Kidney (tissue), 14 donors: ENCODE results near the gene PRDX1. TPM values are rescaled to one million over a fixed set of nuclear protein-coding genes. Genes with fewer than 3 reads are reported as not detected.
"Not testable (repeated sequence)": the region's sequence is repeated elsewhere in the genome, so short reads cannot be mapped to it uniquely, and the experiment has no call there.

Experiments used
- DNase-seq, 5 donors: peaks; one replicate each; pipeline ENCODE4 v3.0.0-alpha.2; 2013 to 2020
- FAIRE-seq: peaks from 2 replicates; lab custom pipeline; 2012; peaks lifted over from hg19 to GRCh38; lab: Jason Lieb, UNC
- H3K27ac ChIP-seq, 2 donors: one replicate each; pipeline ENCODE4 v1.7.0; 2013; ENCODE audit warnings: low read depth in 2 of 2, low read length in 2 of 2, inconsistent platforms in 1 of 2
- H3K27me3 ChIP-seq: one replicate; pipeline ENCODE4 v1.7.1; 2013; ENCODE audit warnings: low read length, inconsistent platforms; ENCODE audit not compliant: control insufficient read depth, insufficient read depth
- H3K36me3 ChIP-seq, 3 donors: one replicate each; pipeline versions ENCODE4 v1.7.0 to v1.7.1; 2013; ENCODE audit warnings: low read length in 3 of 3, control low read depth in 1 of 3, inconsistent platforms in 1 of 3; ENCODE audit not compliant: insufficient read depth in 3 of 3, control insufficient read depth in 2 of 3
- H3K4me1 ChIP-seq, 3 donors: one replicate each; pipeline versions ENCODE4 v1.7.0 to v1.7.1; 2013; ENCODE audit warnings: low read length in 3 of 3, inconsistent platforms in 1 of 3, low read depth in 1 of 3; ENCODE audit not compliant: control insufficient read depth in 2 of 3, insufficient read depth in 2 of 3
- H3K4me3 ChIP-seq, 3 donors: one replicate each; pipeline versions ENCODE4 v1.7.0 to v1.8.1; 2013; ENCODE audit warnings: low read length in 3 of 3, control low read depth in 1 of 3, inconsistent platforms in 1 of 3
- H3K9ac ChIP-seq, 3 donors: one replicate each; pipeline versions ENCODE4 v1.7.0 to v1.7.1; 2013; ENCODE audit warnings: low read length in 3 of 3, control low read depth in 1 of 3, inconsistent platforms in 1 of 3
- H3K9me3 ChIP-seq, 3 donors: one replicate each; pipeline versions ENCODE4 v1.7.0 to v1.7.1; 2013; ENCODE audit warnings: low read length in 3 of 3, control low read depth in 1 of 3, inconsistent platforms in 1 of 3; ENCODE audit not compliant: control insufficient read depth in 2 of 3, insufficient read depth in 1 of 3
- CTCF ChIP-seq: IDR thresholded peaks from 3 replicates; pipeline ENCODE4 v1.5.1; 2012; ENCODE audit warnings: mild to moderate bottlenecking, moderate library complexity, borderline replicate concordance; ENCODE audit not compliant: insufficient read depth; ENCODE audit errors: extremely low read depth
- intact Hi-C: fragments of 100-400 bp; cut with DNase I; formaldehyde crosslinking; loops from one replicate; pipeline ENCODE4 v1.11.1; 2022
- polyA plus RNA-seq: library from polyadenylated mRNA; stranded (reverse); fragments of 350-450 nt; fragmentation: Illumina TruSeq; extraction: RNeasy Lipid Tissue Mini Kit (QIAGEN cat#74804); gene quantifications from one replicate; pipeline ENCODE4 v1.2.3, GENCODE V29; 2014; ENCODE audit warnings: low read depth, low replicate concordance; ENCODE audit not compliant: insufficient read depth
- total RNA-seq: library from RNA; stranded (reverse); fragmentation: NEBNext Ultra II Directional; extraction: Animal tissue kit (Norgen Biotek cat#: 25700); gene quantifications from one replicate; pipeline ENCODE4 v1.2.1, GENCODE V29; 2021
- donor health status: control.
- donor health status: control.
- donor health status: control.
- donor health status: control.
- donor health status: control.
- donor health status: DM: yes; HTN: yes; CAD: no.
- donor health status: Normal renal cell carcinoma (clear cell type).

Gene PRDX1
- total and polyA plus RNA-seq, 2 donors from 2014 or later, result 452 to 1,042 TPM

- FAIRE-seq, result no peak
- no peaks in the 10 kb centered on the region for H3K27me3 ChIP-seq
- H3K4me3 ChIP-seq, result no peak overlapping the region
- H3K36me3 ChIP-seq, result no peaks in the 10 kb centered on the region
- no peak for DNase-seq
- TF ChIP-seq CTCF, result no peak
- H3K9me3 ChIP-seq, result no peaks in the 10 kb centered on the region
- no peaks in the 10 kb centered on the region for H3K4me1 ChIP-seq
- no peak overlapping the region for H3K27ac ChIP-seq
- H3K9ac ChIP-seq, result no peak overlapping the region
- intact Hi-C loops, result no loop called here
Observed at GRCh38 chr1:45478121-45478814, 43.4 kb downstream of the PRDX1 start.

- Histone ChIP-seq H3K9me3 (no peaks in the 10 kb centered on the region), H3K36me3 (no peaks in the 10 kb centered on the region), H3K9ac (no peak overlapping the region), H3K27ac (no peak overlapping the region), H3K27me3 (no peaks in the 10 kb centered on the region), H3K4me1 (no peaks in the 10 kb centered on the region), H3K4me3 (no peak overlapping the region)
- DNase-seq (no peak), FAIRE-seq (no peak)
- intact Hi-C loops, result no loop called here
- no peak for TF ChIP-seq CTCF
Observed at GRCh38 chr1:45477646-45478045, 44.0 kb downstream of the PRDX1 start.

GRCh38 chr1:45474194-45474593, 47.5 kb downstream of the PRDX1 start:
- DNase-seq, FAIRE-seq, H3K4me1 ChIP-seq, H3K4me3 ChIP-seq, H3K9me3 ChIP-seq, H3K36me3 ChIP-seq, H3K9ac ChIP-seq, intact Hi-C loops, H3K27ac ChIP-seq, H3K27me3 ChIP-seq: not testable (repeated sequence)

GRCh38 chr1:45473302-45473701, 48.4 kb downstream of the PRDX1 start:
- H3K4me3 ChIP-seq, result no peak overlapping the region
- no peaks in the 10 kb centered on the region for H3K36me3 ChIP-seq
- H3K4me1 ChIP-seq, result no peaks in the 10 kb centered on the region
- intact Hi-C loops, result no loop called here
- DNase-seq (no peak), FAIRE-seq (no peak)
- H3K27ac ChIP-seq, result no peak overlapping the region
- no peaks in the 10 kb centered on the region for H3K9me3 ChIP-seq
- no peak for TF ChIP-seq CTCF
- H3K27me3 ChIP-seq, result no peaks in the 10 kb centered on the region
- H3K9ac ChIP-seq, result no peak overlapping the region
